Naive thymus-derived CD4-positive, alpha-beta T cell (primary cell): ENCODE results near the gene IFNL3. TPM values are rescaled to one million over a fixed set of nuclear protein-coding genes. Genes with fewer than 3 reads are reported as not detected.

Experiments used
- ATAC-seq: fragments of 150-1000 bp; cut with Tn5 transposase; 2 replicates; pipeline ENCODE4 v1.10.0; 2021; ENCODE audit warnings: mild to moderate bottlenecking, moderate library complexity
- CTCF ChIA-PET: fragments of 350-600 bp; sonication (Branson Sonifier 250); formaldehyde crosslinking; loops from one replicate; lab custom pipeline; 2021; ENCODE audit warnings: antibody characterized with exemption; lab: Charles Lee
- POLR2A ChIA-PET: fragments of 350-600 bp; sonication (Branson Sonifier 250); formaldehyde crosslinking; loops from one replicate; lab custom pipeline; 2021; ENCODE audit warnings: antibody characterized with exemption, inconsistent platforms; lab: Charles Lee
- DNase-seq, 9 donors: peaks; one replicate each; pipeline versions ENCODE4 v3.0.0 to v3.0.0-alpha.2; 2020 to 2022; ENCODE audit warnings: mixed read lengths in 1 of 9
- H3K27ac ChIP-seq: one replicate; pipeline ENCODE4 v1.7.0; 2013; ENCODE audit warnings: mild to moderate bottlenecking, low read depth, low read length, moderate library complexity
- H3K27me3 ChIP-seq, 2 donors: one replicate each; pipeline ENCODE4 v1.7.0; 2013; ENCODE audit warnings: low read length in 2 of 2, mild to moderate bottlenecking in 2 of 2, moderate library complexity in 2 of 2; ENCODE audit not compliant: control insufficient read depth in 2 of 2, insufficient read depth in 2 of 2
- H3K36me3 ChIP-seq, 3 experiments: 1 replicate in 2 of 3; 2 replicates in 1 of 3; pipeline ENCODE4 v1.7.0; 2013; ENCODE audit warnings: low read length in 3 of 3, mild to moderate bottlenecking in 3 of 3, moderate library complexity in 1 of 3; ENCODE audit not compliant: insufficient read depth in 3 of 3, control insufficient read depth in 2 of 3
- H3K4me1 ChIP-seq, 2 donors: one replicate each; pipeline ENCODE4 v1.7.0; 2013; ENCODE audit warnings: low read length in 2 of 2, mild to moderate bottlenecking in 2 of 2, moderate library complexity in 1 of 2; ENCODE audit not compliant: control insufficient read depth in 2 of 2, insufficient read depth in 2 of 2
- H3K4me3 ChIP-seq: 2 replicates; pipeline ENCODE4 v1.7.0; 2013; ENCODE audit warnings: mild to moderate bottlenecking, low read length
- H3K9me3 ChIP-seq, 3 experiments: 1 replicate in 2 of 3; 2 replicates in 1 of 3; pipeline ENCODE4 v1.7.0; 2013; ENCODE audit warnings: low read length in 3 of 3; ENCODE audit not compliant: control insufficient read depth in 2 of 3
- H3K27ac Mint-ChIP-seq, 9 donors: one replicate each; pipeline ENCODE4 v1.8.0; 2020 to 2022; ENCODE audit warnings: mixed read lengths in 9 of 9, mild to moderate bottlenecking in 8 of 9, moderate library complexity in 5 of 9, inconsistent platforms in 2 of 9
- H3K27me3 Mint-ChIP-seq, 5 donors: one replicate each; pipeline ENCODE4 v1.8.0; 2021 to 2022; ENCODE audit warnings: mixed read lengths in 5 of 5, mild to moderate bottlenecking in 1 of 5
- H3K36me3 Mint-ChIP-seq, 5 donors: one replicate each; pipeline ENCODE4 v1.8.0; 2020 to 2022; ENCODE audit warnings: mixed read lengths in 5 of 5, mild to moderate bottlenecking in 3 of 5, inconsistent platforms in 1 of 5
- H3K4me1 Mint-ChIP-seq, 7 donors: one replicate each; pipeline ENCODE4 v1.8.0; 2020 to 2022; ENCODE audit warnings: mixed read lengths in 7 of 7, mild to moderate bottlenecking in 3 of 7, inconsistent platforms in 1 of 7
- H3K4me3 Mint-ChIP-seq, 10 donors: one replicate each; pipeline ENCODE4 v1.8.0; 2020 to 2022; ENCODE audit warnings: mild to moderate bottlenecking in 10 of 10, mixed read lengths in 10 of 10, moderate library complexity in 6 of 10, inconsistent platforms in 2 of 10
- H3K9me3 Mint-ChIP-seq, 11 donors: one replicate each; pipeline ENCODE4 v1.8.0; 2020 to 2022; ENCODE audit warnings: mixed read lengths in 11 of 11, mild to moderate bottlenecking in 4 of 11, inconsistent platforms in 1 of 11, moderate library complexity in 1 of 11
- intact Hi-C, 2 donors: fragments of 100-400 bp; cut with micrococcal nuclease; formaldehyde crosslinking; loops; one replicate each; pipeline ENCODE4 v1.15.1; 2023
- polyA plus RNA-seq, 2 donors: library from polyadenylated mRNA; unstranded; fragments of 300-500 nt; fragmentation: Illumina TruSeq; gene quantifications; one replicate each; pipeline ENCODE4 v1.2.3, GENCODE V29; 2021
- total RNA-seq, 6 experiments: library from RNA in 5 of 6; stranded (reverse) in 5 of 6; gene quantifications; 1 replicate in 5 of 6; 2 replicates in 1 of 6; pipeline ENCODE4 v1.2.3 and lab custom pipeline; 2021 to 2026

IFNL3 gene
- total and polyA plus RNA-seq, 7 experiments from 2014 or later, result not detected

GRCh38 chr19:39202998-39203355 lies 41.8 kb downstream of the IFNL3 start:
- DNase-seq (no peak), ATAC-seq (no peak)
- Histone ChIP-seq H3K4me3 (no peak overlapping the region), H3K4me1 (no peaks in the 10 kb centered on the region), H3K27me3 (peaks cover 0 to 18% of the 10 kb centered on the region in 2 donors), H3K36me3 (no peaks in the 10 kb centered on the region), H3K27ac (no peak overlapping the region), H3K9me3 (no peaks in the 10 kb centered on the region)
- H3K36me3 Mint-ChIP-seq, result no peaks in the 10 kb centered on the region
- intact Hi-C loops, result no loop called here
- peaks cover 38 to 69% (median 51%) of the 10 kb centered on the region in 5 donors for H3K27me3 Mint-ChIP-seq
- H3K4me3 Mint-ChIP-seq, result no peak overlapping the region
- no peaks in the 10 kb centered on the region for H3K9me3 Mint-ChIP-seq
- ChIA-PET CTCF (no interaction called here), POLR2A (no interaction called here)
- peaks cover 0 to 5% (median 0%) of the 10 kb centered on the region in 7 donors for H3K4me1 Mint-ChIP-seq
- no peak overlapping the region for H3K27ac Mint-ChIP-seq

- Mint-ChIP-seq H3K27ac (peak overlapping the region in 1 of 9 donors; percentile 60), H3K27me3 (peaks cover 46 to 88% (median 64%) of the 10 kb centered on the region in 5 donors), H3K4me1 (peaks cover 4 to 14% (median 13%) of the 10 kb centered on the region in 7 donors), H3K9me3 (no peaks in the 10 kb centered on the region), H3K4me3 (no peak overlapping the region), H3K36me3 (peaks cover 0 to 2% (median 0%) of the 10 kb centered on the region in 5 donors)
- ChIA-PET POLR2A (no interaction called here), CTCF (no interaction called here)
- no peak overlapping the region for H3K27ac ChIP-seq
- H3K36me3 ChIP-seq, result no peaks in the 10 kb centered on the region
- ATAC-seq, result no peak
- intact Hi-C loops, result no loop called here
- H3K27me3 ChIP-seq, result peaks cover 0 to 28% of the 10 kb centered on the region in 2 donors
- DNase-seq, result no peak
- H3K4me3 ChIP-seq, result no peak overlapping the region
- peaks cover 8 to 12% of the 10 kb centered on the region in 2 donors for H3K4me1 ChIP-seq
- no peaks in the 10 kb centered on the region for H3K9me3 ChIP-seq
Observed at GRCh38 chr19:39200803-39201115, 44.0 kb downstream of the IFNL3 start.

GRCh38 chr19:39200066-39200802 lies 44.6 kb downstream of the IFNL3 start:
- Histone ChIP-seq H3K4me1 (peaks cover 9 to 16% of the 10 kb centered on the region in 2 donors), H3K4me3 (no peak overlapping the region), H3K27me3 (peaks cover 0 to 31% of the 10 kb centered on the region in 2 donors), H3K9me3 (no peaks in the 10 kb centered on the region), H3K27ac (no peak overlapping the region), H3K36me3 (no peaks in the 10 kb centered on the region)
- no peaks in the 10 kb centered on the region for H3K9me3 Mint-ChIP-seq
- DNase-seq (no peak), ATAC-seq (no peak)
- H3K4me1 Mint-ChIP-seq, result peaks cover 9 to 20% (median 18%) of the 10 kb centered on the region in 7 donors
- no peak overlapping the region for H3K4me3 Mint-ChIP-seq
- peaks cover 51 to 91% (median 69%) of the 10 kb centered on the region in 5 donors for H3K27me3 Mint-ChIP-seq
- no peak overlapping the region for H3K27ac Mint-ChIP-seq
- POLR2A ChIA-PET, result interaction anchor here (0.5 kb wide), 1 partner anchor 134 kb away, joined by 3 read pairs; no protein-coding TSS in a partner anchor
- H3K36me3 Mint-ChIP-seq, result peaks cover 0 to 2% (median 0%) of the 10 kb centered on the region in 5 donors
- intact Hi-C loops, result no loop called here
- CTCF ChIA-PET, result no interaction called here

GRCh38 chr19:39199025-39199424 lies 45.8 kb downstream of the IFNL3 start:
- DNase-seq (no peak), ATAC-seq (no peak)
- intact Hi-C loops, result no loop called here
- CTCF ChIA-PET, result no interaction called here
- H3K4me3 Mint-ChIP-seq, result peak overlapping the region in 1 of 10 donors; percentile 34
- Histone ChIP-seq H3K36me3 (no peaks in the 10 kb centered on the region), H3K4me3 (no peak overlapping the region), H3K4me1 (peaks cover 9 to 16% of the 10 kb centered on the region in 2 donors), H3K27ac (no peak overlapping the region), H3K27me3 (peaks cover 0 to 29% of the 10 kb centered on the region in 2 donors), H3K9me3 (no peaks in the 10 kb centered on the region)
- peaks cover 0 to 2% (median 0%) of the 10 kb centered on the region in 5 donors for H3K36me3 Mint-ChIP-seq
- no peak overlapping the region for H3K27ac Mint-ChIP-seq
- POLR2A ChIA-PET, result no interaction called here
- H3K27me3 Mint-ChIP-seq, result peaks cover 53 to 88% (median 70%) of the 10 kb centered on the region in 5 donors
- peaks cover 12 to 24% (median 19%) of the 10 kb centered on the region in 7 donors for H3K4me1 Mint-ChIP-seq
- no peaks in the 10 kb centered on the region for H3K9me3 Mint-ChIP-seq

GRCh38 chr19:39197808-39198207 lies 47.0 kb downstream of the IFNL3 start:
- no peaks in the 10 kb centered on the region for H3K9me3 ChIP-seq
- H3K4me1 ChIP-seq, result peaks cover 9 to 16% of the 10 kb centered on the region in 2 donors
- Mint-ChIP-seq H3K27me3 (peaks cover 50 to 85% (median 69%) of the 10 kb centered on the region in 5 donors), H3K9me3 (no peaks in the 10 kb centered on the region), H3K4me1 (peaks cover 12 to 24% (median 19%) of the 10 kb centered on the region in 7 donors), H3K4me3 (peak overlapping the region in 3 of 10 donors; percentile 52 to 74 (median 56)), H3K36me3 (peaks cover 0 to 2% (median 0%) of the 10 kb centered on the region in 5 donors), H3K27ac (no peak overlapping the region)
- intact Hi-C loops, result no loop called here
- ATAC-seq, result no peak
- H3K27ac ChIP-seq, result no peak overlapping the region
- no peaks in the 10 kb centered on the region for H3K36me3 ChIP-seq
- H3K4me3 ChIP-seq, result no peak overlapping the region
- ChIA-PET CTCF (no interaction called here), POLR2A (no interaction called here)
- DNase-seq, result no peak
- H3K27me3 ChIP-seq, result peaks cover 0 to 24% of the 10 kb centered on the region in 2 donors

GRCh38 chr19:39196860-39197562 lies 47.8 kb downstream of the IFNL3 start, which contains the start of gene NCCRP1:
Gene NCCRP1, plus strand, starts transcription at chr19:39196964. Its CDS starts 19 bp downstream, at chr19:39196983.
- no peak within 1 kb of the TSS for H3K27ac Mint-ChIP-seq
- Histone ChIP-seq H3K36me3 (no peaks in the 10 kb centered on the region), H3K4me3 (no peak within 1 kb of the TSS), H3K4me1 (peaks cover 9 to 16% of the 10 kb centered on the region in 2 donors), H3K27ac (no peak within 1 kb of the TSS), H3K9me3 (no peaks in the 10 kb centered on the region), H3K27me3 (peaks cover 0 to 19% of the 10 kb centered on the region in 2 donors)
- DNase-seq (no peak), ATAC-seq (no peak)
- peaks cover 0 to 2% (median 0%) of the 10 kb centered on the region in 5 donors for H3K36me3 Mint-ChIP-seq
- ChIA-PET POLR2A (no interaction called here), CTCF (interaction anchor here (0.7 kb wide), 1 partner anchor 10 kb away, joined by 5 read pairs; no protein-coding TSS in a partner anchor)
- peaks cover 12 to 24% (median 19%) of the 10 kb centered on the region in 7 donors for H3K4me1 Mint-ChIP-seq
- H3K27me3 Mint-ChIP-seq, result peaks cover 46 to 78% (median 63%) of the 10 kb centered on the region in 5 donors
- intact Hi-C loops, result no loop called here
- H3K9me3 Mint-ChIP-seq, result no peaks in the 10 kb centered on the region
- H3K4me3 Mint-ChIP-seq, result peak within 1 kb of the TSS; percentile 53 to 94 (median 63)
